Loucy (cell line): ENCODE results near the gene LSP1.

Experiments used
- H2AFZ ChIP-seq: fragments of 200-600 bp; sonication (generic); 2 replicates; pipeline ENCODE4 v1.6.0; 2016; ENCODE audit warnings: antibody characterized with exemption, mild to moderate bottlenecking, low read length, moderate library complexity
- H3F3A ChIP-seq: fragments of 200-600 bp; 2 replicates; pipeline ENCODE4 v1.6.0; 2016; ENCODE audit warnings: antibody characterized with exemption, low read depth, mild to moderate bottlenecking
- H3K27me3 ChIP-seq: fragments of 200-600 bp; sonication (generic); 2 replicates; pipeline ENCODE4 v1.6.1; 2014; ENCODE audit warnings: low read length, mild to moderate bottlenecking; ENCODE audit not compliant: insufficient read depth, poor library complexity, severe bottlenecking
- H3K36me3 ChIP-seq: fragments of 200-600 bp; sonication (generic); 2 replicates; pipeline ENCODE4 v1.6.1; 2016; ENCODE audit warnings: low read length; ENCODE audit not compliant: insufficient read depth
- H3K4me1 ChIP-seq: fragments of 200-600 bp; sonication (generic); 2 replicates; pipeline ENCODE4 v1.5.1; 2014; ENCODE audit warnings: low read length, mild to moderate bottlenecking; ENCODE audit not compliant: insufficient read depth, poor library complexity, severe bottlenecking
- H3K4me2 ChIP-seq: fragments of 200-600 bp; sonication (generic); 2 replicates; pipeline ENCODE4 v1.6.0; 2014; ENCODE audit warnings: antibody characterized with exemption, low read length, low read depth, mild to moderate bottlenecking; ENCODE audit not compliant: poor library complexity, severe bottlenecking
- H3K4me3 ChIP-seq: fragments of 200-600 bp; sonication (generic); 2 replicates; pipeline ENCODE4 v1.5.1; 2014; ENCODE audit warnings: low read length, mild to moderate bottlenecking, mixed read lengths; ENCODE audit not compliant: poor library complexity, severe bottlenecking
- H3K79me2 ChIP-seq: fragments of 200-600 bp; sonication (generic); 2 replicates; pipeline ENCODE4 v1.6.1; 2014; ENCODE audit warnings: low read length; ENCODE audit not compliant: insufficient read depth
- H3K9ac ChIP-seq: fragments of 200-600 bp; sonication (generic); 2 replicates; pipeline ENCODE4 v1.6.0; 2014; ENCODE audit warnings: mild to moderate bottlenecking, low read depth, low read length, moderate library complexity; ENCODE audit not compliant: poor library complexity, severe bottlenecking
- H3K9me2 ChIP-seq: fragments of 200-600 bp; sonication (generic); replicated peaks from 2 replicates; pipeline ENCODE4 v1.6.1; 2016; ENCODE audit warnings: low read depth, low read length, mixed read lengths
- H3K9me3 ChIP-seq: fragments of 200-600 bp; sonication (generic); 2 replicates; pipeline ENCODE4 v1.6.1; 2014; ENCODE audit warnings: mild to moderate bottlenecking, antibody characterized with exemption, low read length, low read depth; ENCODE audit not compliant: insufficient read depth
- H4K20me1 ChIP-seq: fragments of 200-600 bp; sonication (generic); 2 replicates; pipeline ENCODE4 v1.6.0; 2014; ENCODE audit warnings: antibody characterized with exemption, low read length, mild to moderate bottlenecking; ENCODE audit not compliant: insufficient read depth, poor library complexity, severe bottlenecking
- CTCF ChIP-seq: fragments of 200-600 bp; sonication (generic); conservative IDR thresholded peaks from 2 replicates; pipeline ENCODE4 v1.5.1; 2014; ENCODE audit warnings: mild to moderate bottlenecking, antibody characterized with exemption, low read length
- EZH2phosphoT487 ChIP-seq: fragments of 200-600 bp; IDR thresholded peaks from 2 replicates; pipeline ENCODE4 v1.6.1; 2018; ENCODE audit warnings: antibody characterized with exemption, mild to moderate bottlenecking, moderate library complexity, borderline replicate concordance

Gene LSP1

DNA sequence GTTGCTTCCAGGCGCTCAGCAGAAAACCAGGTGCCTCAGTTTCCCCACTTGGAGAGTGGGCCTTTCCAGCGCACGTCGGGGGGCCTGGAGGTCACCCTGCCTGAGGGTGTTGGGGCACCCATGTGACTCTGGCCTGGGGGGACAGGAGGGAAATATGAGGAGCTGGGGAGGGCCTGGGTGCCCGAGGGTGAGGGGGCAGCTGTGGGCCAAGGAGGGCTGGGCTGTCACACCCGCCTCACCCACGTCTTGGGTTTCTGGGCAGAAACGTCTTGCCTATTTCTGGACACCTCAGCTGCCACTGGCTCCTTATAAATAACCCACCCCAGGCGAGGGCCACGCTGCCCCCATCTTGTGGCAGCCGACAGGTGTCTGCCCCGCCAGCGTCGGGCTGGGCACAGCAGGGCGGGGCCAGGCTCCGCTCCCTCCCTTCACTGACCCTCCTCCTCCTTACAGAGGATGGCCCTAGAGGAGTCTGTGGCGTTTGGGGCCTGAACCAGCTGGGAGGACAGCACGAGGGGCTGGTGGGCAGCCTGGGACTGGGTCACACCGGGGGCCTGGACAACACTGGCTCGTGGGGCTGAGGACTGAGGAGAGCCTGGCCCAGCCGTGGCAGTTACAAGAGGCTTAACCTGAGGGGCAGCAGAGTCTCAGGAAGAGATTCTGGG, 68.2 kb downstream of the LSP1 start:
- Histone ChIP-seq H3K9me3 (no peaks in the 10 kb centered on the region), H3K4me3 (no peak overlapping the region), H3K4me1 (peaks cover 8% of the 10 kb centered on the region), H2AFZ (no peak overlapping the region), H3K79me2 (no peaks in the 10 kb centered on the region), H3K9ac (no peak overlapping the region), H3K27me3 (no peaks in the 10 kb centered on the region), H3F3A (no peaks in the 10 kb centered on the region), H3K9me2 (no peaks in the 10 kb centered on the region), H3K36me3 (no peaks in the 10 kb centered on the region), H4K20me1 (no peaks in the 10 kb centered on the region), H3K4me2 (no peak overlapping the region)
- TF ChIP-seq CTCF, result no peak
- no peak for TF ChIP-seq EZH2phosphoT487

- no peaks in the 10 kb centered on the region for H3K27me3 ChIP-seq
These were observed 68.8 kb downstream of the LSP1 start for GRCh38 chr11:1921574-1922141.

GRCh38 chr11:1922481-1923081, 69.7 kb downstream of the LSP1 start:
- Histone ChIP-seq H3K9ac (peak overlapping the region; percentile 56), H3K4me1 (peaks cover 5% of the 10 kb centered on the region), H2AFZ (peak overlapping the region; percentile 91), H3K9me2 (no peaks in the 10 kb centered on the region), H4K20me1 (no peaks in the 10 kb centered on the region), H3K27me3 (no peaks in the 10 kb centered on the region), H3K4me3 (no peak overlapping the region), H3F3A (no peaks in the 10 kb centered on the region), H3K4me2 (no peak overlapping the region), H3K36me3 (no peaks in the 10 kb centered on the region), H3K9me3 (no peaks in the 10 kb centered on the region), H3K79me2 (no peaks in the 10 kb centered on the region)
- TF ChIP-seq EZH2phosphoT487 (no peak), CTCF (no peak)

More at GRCh38 chr11:1921574-1922141, 68.8 kb downstream of the LSP1 start:
- Histone ChIP-seq H3K4me2 (no peak overlapping the region), H3K9ac (no peak overlapping the region), H4K20me1 (no peaks in the 10 kb centered on the region), H3F3A (no peaks in the 10 kb centered on the region), H2AFZ (no peak overlapping the region), H3K79me2 (no peaks in the 10 kb centered on the region), H3K9me3 (no peaks in the 10 kb centered on the region), H3K36me3 (no peaks in the 10 kb centered on the region), H3K4me1 (peaks cover 5% of the 10 kb centered on the region), H3K4me3 (no peak overlapping the region), H3K9me2 (no peaks in the 10 kb centered on the region)
- TF ChIP-seq EZH2phosphoT487 (no peak), CTCF (no peak)
